ENCODE results near the gene BABAM1. TPM values are rescaled to one million over a fixed set of nuclear protein-coding genes. Genes with fewer than 3 reads are reported as not detected.

The BABAM1 gene
- total and polyA plus RNA-seq, 12 donors, result 68.5 to 162 (median 81.2) TPM

DNA sequence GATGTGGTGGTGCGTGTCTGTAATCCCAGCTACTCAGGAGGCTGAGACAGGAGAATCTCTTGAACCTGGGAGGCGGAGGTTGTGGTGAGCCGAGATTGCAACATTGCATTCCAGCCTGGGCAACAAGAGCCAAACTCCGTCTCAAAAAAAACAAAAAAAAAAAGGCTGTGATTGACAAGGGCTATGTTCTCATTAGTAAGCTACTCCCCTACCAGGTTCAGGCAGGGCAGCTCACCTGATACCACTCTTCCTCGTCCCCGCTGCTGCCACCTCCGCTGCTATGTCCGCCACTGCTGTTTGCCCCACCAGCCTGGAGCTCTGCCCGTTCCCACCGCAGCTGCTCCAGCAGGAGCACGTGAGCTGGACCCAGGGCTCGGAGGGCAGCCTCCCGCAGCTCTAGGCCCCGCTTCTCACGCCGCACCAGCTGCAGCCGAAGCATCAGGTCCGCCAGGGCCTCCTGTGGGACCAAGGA is 12.1 kb upstream of the BABAM1 start:
- intact Hi-C loops (cut with DNase I), result no loop called here
- Histone ChIP-seq H3K27ac (no peak overlapping the region), H3K4me3 (no peak overlapping the region), H3K9me3 (replicated peaks in 1 of 3) (peaks cover 0 to 7% (median 0%) of the 10 kb centered on the region in 3 donors), H3K27me3 (no peaks in the 10 kb centered on the region), H3K36me3 (replicated peaks in 1 of 2) (no peaks in the 10 kb centered on the region), H3K4me1 (replicated peaks in 1 of 2) (no peaks in the 10 kb centered on the region)
- TF ChIP-seq POLR2A (IDR thresholded peaks at IDR 0.05), result no peak
- TF ChIP-seq, protein P1, sequence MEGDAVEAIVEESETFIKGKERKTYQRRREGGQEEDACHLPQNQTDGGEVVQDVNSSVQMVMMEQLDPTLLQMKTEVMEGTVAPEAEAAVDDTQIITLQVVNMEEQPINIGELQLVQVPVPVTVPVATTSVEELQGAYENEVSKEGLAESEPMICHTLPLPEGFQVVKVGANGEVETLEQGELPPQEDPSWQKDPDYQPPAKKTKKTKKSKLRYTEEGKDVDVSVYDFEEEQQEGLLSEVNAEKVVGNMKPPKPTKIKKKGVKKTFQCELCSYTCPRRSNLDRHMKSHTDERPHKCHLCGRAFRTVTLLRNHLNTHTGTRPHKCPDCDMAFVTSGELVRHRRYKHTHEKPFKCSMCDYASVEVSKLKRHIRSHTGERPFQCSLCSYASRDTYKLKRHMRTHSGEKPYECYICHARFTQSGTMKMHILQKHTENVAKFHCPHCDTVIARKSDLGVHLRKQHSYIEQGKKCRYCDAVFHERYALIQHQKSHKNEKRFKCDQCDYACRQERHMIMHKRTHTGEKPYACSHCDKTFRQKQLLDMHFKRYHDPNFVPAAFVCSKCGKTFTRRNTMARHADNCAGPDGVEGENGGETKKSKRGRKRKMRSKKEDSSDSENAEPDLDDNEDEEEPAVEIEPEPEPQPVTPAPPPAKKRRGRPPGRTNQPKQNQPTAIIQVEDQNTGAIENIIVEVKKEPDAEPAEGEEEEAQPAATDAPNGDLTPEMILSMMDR (IDR thresholded peaks at IDR 0.05), result no peak
- WGBS, 4 donors, result 78 to 86% (median 82%) methylated on average over 13 to 18 of the region's 18 CpGs
- no peak for DNase-seq

DNA sequence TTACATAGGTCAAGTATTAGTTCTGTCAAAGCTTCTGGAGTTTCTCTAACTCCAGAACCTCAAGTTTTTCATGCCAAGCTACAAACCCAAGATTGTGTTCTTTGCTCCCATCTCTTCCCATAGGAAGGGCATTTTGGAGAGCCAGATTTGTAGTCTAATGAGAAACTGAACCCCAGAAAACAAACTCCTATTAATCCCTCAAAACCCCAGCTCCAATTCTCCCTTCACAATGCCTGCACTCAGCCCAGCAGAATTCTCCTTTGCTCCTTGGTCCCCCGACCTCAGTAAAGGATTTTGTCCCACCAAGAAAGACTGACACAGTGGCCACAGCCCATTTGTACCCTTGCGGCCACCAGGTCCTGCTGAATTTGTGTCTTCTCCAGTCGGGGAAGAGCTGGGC is 11.1 kb upstream of the BABAM1 start:
- DNase-seq, result no peak
- Histone ChIP-seq H3K36me3 (replicated peaks in 1 of 2) (no peaks in the 10 kb centered on the region), H3K27ac (no peak overlapping the region), H3K27me3 (no peaks in the 10 kb centered on the region), H3K9me3 (replicated peaks in 1 of 3) (peaks cover 0 to 7% (median 0%) of the 10 kb centered on the region in 3 donors), H3K4me1 (replicated peaks in 1 of 2) (no peaks in the 10 kb centered on the region), H3K4me3 (no peak overlapping the region)
- WGBS, 4 donors, result 69 to 80% (median 71%) methylated on average over 3 of the region's 3 CpGs
- intact Hi-C loops (cut with DNase I), result no loop called here
- no peak for TF ChIP-seq POLR2A (IDR thresholded peaks at IDR 0.05)
- TF ChIP-seq, protein P1 (IDR thresholded peaks at IDR 0.05), result no peak

DNA sequence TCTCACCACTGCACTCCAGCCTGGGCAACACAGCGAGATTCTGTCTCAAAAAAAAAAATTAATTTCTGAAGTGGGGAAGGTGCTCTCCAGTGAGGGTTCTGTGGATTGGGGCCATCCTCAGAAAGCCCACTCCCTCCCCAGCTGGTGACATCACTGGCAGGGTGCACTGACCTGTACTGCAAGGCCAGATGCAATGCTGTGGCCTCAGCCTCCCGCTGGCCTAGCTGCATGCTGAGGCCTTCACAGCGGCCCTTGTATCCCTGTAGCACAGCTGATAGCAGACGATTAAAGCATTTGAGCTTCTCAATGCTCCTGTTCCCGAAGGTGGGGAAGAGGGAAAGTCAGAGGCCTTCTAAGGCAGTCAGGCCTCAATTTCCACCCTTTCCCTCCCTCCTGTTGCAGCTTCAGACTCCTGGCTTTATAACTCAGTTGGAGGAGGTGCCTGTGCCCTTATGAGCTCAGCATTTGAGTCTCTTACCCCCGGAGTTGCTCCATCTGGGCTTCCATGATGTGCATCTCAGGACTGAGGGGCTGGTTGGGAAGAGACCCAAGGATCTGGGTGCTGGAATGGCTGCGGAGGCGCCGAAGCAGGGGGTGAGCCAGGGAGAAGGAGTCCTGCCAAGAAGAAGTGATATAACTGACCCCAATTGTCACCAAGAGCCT is 8.0 kb upstream of the BABAM1 start:
- no peak for DNase-seq
- TF ChIP-seq, protein P1 (IDR thresholded peaks at IDR 0.05), result no peak
- no peak for TF ChIP-seq POLR2A (IDR thresholded peaks at IDR 0.05)
- Histone ChIP-seq H3K27ac (no peak overlapping the region), H3K4me1 (replicated peaks in 1 of 2) (no peaks in the 10 kb centered on the region), H3K9me3 (replicated peaks in 1 of 3) (peaks cover 0 to 7% (median 0%) of the 10 kb centered on the region in 3 donors), H3K4me3 (no peak overlapping the region), H3K36me3 (replicated peaks in 1 of 2) (no peaks in the 10 kb centered on the region), H3K27me3 (no peaks in the 10 kb centered on the region)
- intact Hi-C loops (cut with DNase I), result no loop called here
- WGBS, 4 donors, result 88 to 96% (median 91%) methylated on average over 5 to 9 of the region's 9 CpGs

GRCh38 chr19:17259934-17260333 is 7.3 kb upstream of the BABAM1 start:
- Histone ChIP-seq H3K9me3 (replicated peaks in 1 of 3) (peaks cover 0 to 7% (median 0%) of the 10 kb centered on the region in 3 donors), H3K36me3 (replicated peaks in 1 of 2) (no peaks in the 10 kb centered on the region), H3K4me3 (no peak overlapping the region), H3K27me3 (no peaks in the 10 kb centered on the region), H3K4me1 (replicated peaks in 1 of 2) (no peaks in the 10 kb centered on the region), H3K27ac (no peak overlapping the region)
- intact Hi-C loops (cut with DNase I), result no loop called here
- DNase-seq, result no peak
- no peak for TF ChIP-seq POLR2A (IDR thresholded peaks at IDR 0.05)
- TF ChIP-seq, protein P1 (IDR thresholded peaks at IDR 0.05), result no peak
- 45 to 50% (median 50%) methylated on average over 1 of the region's 1 CpG; no CpG with 5 or more reads in 1 of the 4 donors for WGBS, 4 donors
